ENCODE results near the gene MAD1L1.

GRCh38 chr7:2108071-2108455 is 124.7 kb downstream of the MAD1L1 start:
- TF ChIP-seq, protein P1, sequence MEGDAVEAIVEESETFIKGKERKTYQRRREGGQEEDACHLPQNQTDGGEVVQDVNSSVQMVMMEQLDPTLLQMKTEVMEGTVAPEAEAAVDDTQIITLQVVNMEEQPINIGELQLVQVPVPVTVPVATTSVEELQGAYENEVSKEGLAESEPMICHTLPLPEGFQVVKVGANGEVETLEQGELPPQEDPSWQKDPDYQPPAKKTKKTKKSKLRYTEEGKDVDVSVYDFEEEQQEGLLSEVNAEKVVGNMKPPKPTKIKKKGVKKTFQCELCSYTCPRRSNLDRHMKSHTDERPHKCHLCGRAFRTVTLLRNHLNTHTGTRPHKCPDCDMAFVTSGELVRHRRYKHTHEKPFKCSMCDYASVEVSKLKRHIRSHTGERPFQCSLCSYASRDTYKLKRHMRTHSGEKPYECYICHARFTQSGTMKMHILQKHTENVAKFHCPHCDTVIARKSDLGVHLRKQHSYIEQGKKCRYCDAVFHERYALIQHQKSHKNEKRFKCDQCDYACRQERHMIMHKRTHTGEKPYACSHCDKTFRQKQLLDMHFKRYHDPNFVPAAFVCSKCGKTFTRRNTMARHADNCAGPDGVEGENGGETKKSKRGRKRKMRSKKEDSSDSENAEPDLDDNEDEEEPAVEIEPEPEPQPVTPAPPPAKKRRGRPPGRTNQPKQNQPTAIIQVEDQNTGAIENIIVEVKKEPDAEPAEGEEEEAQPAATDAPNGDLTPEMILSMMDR (IDR thresholded peaks at IDR 0.05; ENCODE audit: insufficient read depth, low read length, poor library complexity, severe bottlenecking), result no peak
- no peak for TF ChIP-seq EZH2phosphoT487 (conservative IDR thresholded peaks at IDR 0.05; ENCODE audit: low read length)
